Measurements from ENCODE around the gene SEZ6L. TPM values are rescaled to one million over a fixed set of nuclear protein-coding genes. Genes with fewer than 3 reads are reported as not detected.

SEZ6L gene
- total RNA-seq, 1 donor from 2014 or later = 0.32 TPM

GRCh38 chr22:26326803-26327202 lies 157.5 kb downstream of the SEZ6L start:
- no peak for DNase-seq
- no peak for TF ChIP-seq CTCF (IDR thresholded peaks at IDR 0.05)
- Histone ChIP-seq H3K36me3 (no peaks in the 10 kb centered on the region), H3K9me3 (no peaks in the 10 kb centered on the region), H3K27ac (no peak overlapping the region), H3K4me3 (no peak overlapping the region), H3K4me1 (no peaks in the 10 kb centered on the region), H3K27me3 (peaks cover 5% of the 10 kb centered on the region)
- intact Hi-C loops (cut with DNase I) = no loop called here
- no peak for ATAC-seq

- intact Hi-C loops (cut with DNase I) = no loop called here
- peak; percentile 27 for ATAC-seq
- TF ChIP-seq CTCF (IDR thresholded peaks at IDR 0.05) = no peak
These were observed 158.0 kb downstream of the SEZ6L start for GRCh38 chr22:26327306-26327705.

GRCh38 chr22:26328221-26328620 lies 159.0 kb downstream of the SEZ6L start:
- no peaks in the 10 kb centered on the region for H3K4me1 ChIP-seq
- peaks cover 6% of the 10 kb centered on the region for H3K27me3 ChIP-seq
- no peak for TF ChIP-seq CTCF (IDR thresholded peaks at IDR 0.05)
- H3K9me3 ChIP-seq = no peaks in the 10 kb centered on the region
- DNase-seq = no peak
- no peak for ATAC-seq
- H3K27ac ChIP-seq = no peak overlapping the region
- no peak overlapping the region for H3K4me3 ChIP-seq
- no peaks in the 10 kb centered on the region for H3K36me3 ChIP-seq
- intact Hi-C loops (cut with DNase I) = no loop called here

More at GRCh38 chr22:26327306-26327705, 158.0 kb downstream of the SEZ6L start:
- DNase-seq = no peak
- no peaks in the 10 kb centered on the region for H3K4me1 ChIP-seq
- no peak overlapping the region for H3K27ac ChIP-seq
- H3K36me3 ChIP-seq = no peaks in the 10 kb centered on the region
- H3K4me3 ChIP-seq = no peak overlapping the region
- no peaks in the 10 kb centered on the region for H3K9me3 ChIP-seq
- peaks cover 5% of the 10 kb centered on the region for H3K27me3 ChIP-seq

- Histone ChIP-seq H3K4me1 (no peaks in the 10 kb centered on the region), H3K27ac (no peak overlapping the region), H3K9me3 (no peaks in the 10 kb centered on the region), H3K4me3 (no peak overlapping the region), H3K36me3 (no peaks in the 10 kb centered on the region), H3K27me3 (peaks cover 17% of the 10 kb centered on the region)
- peak; percentile 73 for TF ChIP-seq CTCF (IDR thresholded peaks at IDR 0.05)
- intact Hi-C loops (cut with DNase I) = no loop called here
- peak; percentile 85 for ATAC-seq
- DNase-seq = no peak
These were observed 161.8 kb downstream of the SEZ6L start for GRCh38 chr22:26330971-26331625.

GRCh38 chr22:26333088-26333800 lies 164.0 kb downstream of the SEZ6L start:
- Histone ChIP-seq H3K27me3 (peaks cover 17% of the 10 kb centered on the region), H3K4me3 (no peak overlapping the region), H3K27ac (no peak overlapping the region), H3K36me3 (no peaks in the 10 kb centered on the region), H3K9me3 (no peaks in the 10 kb centered on the region), H3K4me1 (no peaks in the 10 kb centered on the region)
- DNase-seq (no peak), ATAC-seq (peak; percentile 29)
- no peak for TF ChIP-seq CTCF (IDR thresholded peaks at IDR 0.05)
- intact Hi-C loops (cut with DNase I) = no loop called here

Measured in upper lobe of right lung (tissue), 1 donor.